Fibroblast of skin of left quadriceps (primary cell): Measurements from ENCODE around the gene GPR108.
"Not testable (repeated sequence)": the region's sequence is repeated elsewhere in the genome, so short reads cannot be mapped to it uniquely, and the experiment has no call there.

ENCODE experiments used
- DNase-seq, 2 experiments: peaks; one replicate each; pipeline ENCODE4 v3.0.0-alpha.2; 2013; ENCODE audit warnings: low read depth in 2 of 2

The GPR108 gene

GRCh38 chr19:6737284-6737872, at the start of gene GPR108:
GPR108 (minus strand) TSS chr19:6737580; CDS start chr19:6737576, 4 bp downstream.
- peak; percentile 100 for DNase-seq

GRCh38 chr19:6779206-6779605, 41.8 kb upstream of the GPR108 start:
- no peak for DNase-seq

- DNase-seq = no peak
Observed at GRCh38 chr19:6778386-6778785, 41.0 kb upstream of the GPR108 start.

GRCh38 chr19:6777434-6777833, 40.1 kb upstream of the GPR108 start:
- no peak for DNase-seq

- DNase-seq = no peak
Observed at GRCh38 chr19:6776999-6777398, 39.6 kb upstream of the GPR108 start.

- not testable (repeated sequence) for DNase-seq
Observed at GRCh38 chr19:6776045-6776444, 38.7 kb upstream of the GPR108 start.

GRCh38 chr19:6774821-6775707, 37.7 kb upstream of the GPR108 start:
- no peak for DNase-seq

GRCh38 chr19:6773323-6773931, 36.0 kb upstream of the GPR108 start:
- no peak for DNase-seq

- DNase-seq = no peak
Observed at GRCh38 chr19:6772866-6773322, 35.5 kb upstream of the GPR108 start.

- no peak for DNase-seq
Observed at GRCh38 chr19:6772028-6772865, 34.9 kb upstream of the GPR108 start, which contains the start of gene VAV1. VAV1 (plus strand) TSS chr19:6772708; CDS start chr19:6772808, 100 bp downstream.

- DNase-seq = not testable (repeated sequence)
Observed at GRCh38 chr19:6771648-6772027, 34.3 kb upstream of the GPR108 start.

- no peak for DNase-seq
Observed at GRCh38 chr19:6769006-6769619, 31.7 kb upstream of the GPR108 start.

GRCh38 chr19:6768236-6768785, 30.9 kb upstream of the GPR108 start:
- DNase-seq = no peak

GRCh38 chr19:6767357-6768235, 30.2 kb upstream of the GPR108 start, which contains the start of gene SH2D3A:
SH2D3A (minus strand) TSS chr19:6767435; CDS start chr19:6763748, 3,687 bp downstream.
- DNase-seq = no peak

- DNase-seq = no peak
Observed at GRCh38 chr19:6767081-6767356, 29.6 kb upstream of the GPR108 start.

GRCh38 chr19:6766357-6767080, 29.1 kb upstream of the GPR108 start:
- DNase-seq = no peak

GRCh38 chr19:6765738-6766356, 28.5 kb upstream of the GPR108 start:
- no peak for DNase-seq

- DNase-seq = not testable (repeated sequence)
Observed at GRCh38 chr19:6762253-6762797, 24.9 kb upstream of the GPR108 start.
